Loucy (cell line): ENCODE measurements around the gene STIP1.

Source experiments
- H2AFZ ChIP-seq: fragments of 200-600 bp; sonication (generic); 2 replicates; pipeline ENCODE4 v1.6.0; 2016; ENCODE audit warnings: antibody characterized with exemption, mild to moderate bottlenecking, low read length, moderate library complexity
- H3F3A ChIP-seq: fragments of 200-600 bp; 2 replicates; pipeline ENCODE4 v1.6.0; 2016; ENCODE audit warnings: antibody characterized with exemption, low read depth, mild to moderate bottlenecking
- H3K27me3 ChIP-seq: fragments of 200-600 bp; sonication (generic); 2 replicates; pipeline ENCODE4 v1.6.1; 2014; ENCODE audit warnings: low read length, mild to moderate bottlenecking; ENCODE audit not compliant: insufficient read depth, poor library complexity, severe bottlenecking
- H3K36me3 ChIP-seq: fragments of 200-600 bp; sonication (generic); 2 replicates; pipeline ENCODE4 v1.6.1; 2016; ENCODE audit warnings: low read length; ENCODE audit not compliant: insufficient read depth
- H3K4me1 ChIP-seq: fragments of 200-600 bp; sonication (generic); 2 replicates; pipeline ENCODE4 v1.5.1; 2014; ENCODE audit warnings: low read length, mild to moderate bottlenecking; ENCODE audit not compliant: insufficient read depth, poor library complexity, severe bottlenecking
- H3K4me2 ChIP-seq: fragments of 200-600 bp; sonication (generic); 2 replicates; pipeline ENCODE4 v1.6.0; 2014; ENCODE audit warnings: antibody characterized with exemption, low read length, low read depth, mild to moderate bottlenecking; ENCODE audit not compliant: poor library complexity, severe bottlenecking
- H3K4me3 ChIP-seq: fragments of 200-600 bp; sonication (generic); 2 replicates; pipeline ENCODE4 v1.5.1; 2014; ENCODE audit warnings: low read length, mild to moderate bottlenecking, mixed read lengths; ENCODE audit not compliant: poor library complexity, severe bottlenecking
- H3K79me2 ChIP-seq: fragments of 200-600 bp; sonication (generic); 2 replicates; pipeline ENCODE4 v1.6.1; 2014; ENCODE audit warnings: low read length; ENCODE audit not compliant: insufficient read depth
- H3K9ac ChIP-seq: fragments of 200-600 bp; sonication (generic); 2 replicates; pipeline ENCODE4 v1.6.0; 2014; ENCODE audit warnings: mild to moderate bottlenecking, low read depth, low read length, moderate library complexity; ENCODE audit not compliant: poor library complexity, severe bottlenecking
- H3K9me2 ChIP-seq: fragments of 200-600 bp; sonication (generic); replicated peaks from 2 replicates; pipeline ENCODE4 v1.6.1; 2016; ENCODE audit warnings: low read depth, low read length, mixed read lengths
- H3K9me3 ChIP-seq: fragments of 200-600 bp; sonication (generic); 2 replicates; pipeline ENCODE4 v1.6.1; 2014; ENCODE audit warnings: mild to moderate bottlenecking, antibody characterized with exemption, low read length, low read depth; ENCODE audit not compliant: insufficient read depth
- H4K20me1 ChIP-seq: fragments of 200-600 bp; sonication (generic); 2 replicates; pipeline ENCODE4 v1.6.0; 2014; ENCODE audit warnings: antibody characterized with exemption, low read length, mild to moderate bottlenecking; ENCODE audit not compliant: insufficient read depth, poor library complexity, severe bottlenecking
- EZH2phosphoT487 ChIP-seq: fragments of 200-600 bp; IDR thresholded peaks from 2 replicates; pipeline ENCODE4 v1.6.1; 2018; ENCODE audit warnings: antibody characterized with exemption, mild to moderate bottlenecking, moderate library complexity, borderline replicate concordance
- TF ChIP-seq, protein P1 (sequence below): fragments of 200-600 bp; sonication (generic); conservative IDR thresholded peaks from 2 replicates; pipeline ENCODE4 v1.5.1; 2014; ENCODE audit warnings: mild to moderate bottlenecking, antibody characterized with exemption, low read length

STIP1 gene

DNA sequence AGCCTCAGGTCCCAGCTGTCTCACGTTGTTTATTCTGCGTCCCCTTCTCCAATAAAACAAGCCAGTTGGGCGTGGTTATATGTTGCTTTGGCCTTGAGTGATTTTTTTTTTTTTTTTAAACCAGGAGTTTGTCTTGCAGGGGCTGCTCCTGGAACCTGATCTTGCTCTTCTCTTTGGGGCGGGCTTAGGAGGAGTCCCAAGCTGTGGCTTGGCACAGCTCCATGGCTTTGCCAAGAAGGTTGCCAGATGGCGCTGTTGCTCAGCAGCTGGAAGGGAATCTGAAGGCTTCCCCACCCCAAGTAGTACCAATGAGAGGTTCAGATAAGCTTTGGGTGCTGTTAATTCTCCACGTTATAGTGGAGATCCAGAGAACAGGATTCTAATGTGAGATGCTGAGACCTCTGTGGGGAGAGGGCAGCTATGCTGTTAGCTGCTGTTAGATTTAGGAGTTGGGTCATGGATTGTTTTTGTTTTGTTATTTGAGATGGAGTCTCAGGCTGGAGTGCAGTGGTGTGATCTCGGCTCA lies 18.6 kb downstream of the STIP1 start:
- peaks cover 20% of the 10 kb centered on the region for H4K20me1 ChIP-seq
- no peak overlapping the region for H2AFZ ChIP-seq
- no peaks in the 10 kb centered on the region for H3K9me3 ChIP-seq
- no peaks in the 10 kb centered on the region for H3K9me2 ChIP-seq
- peaks cover 26% of the 10 kb centered on the region for H3K4me1 ChIP-seq
- H3K27me3 ChIP-seq = no peaks in the 10 kb centered on the region
- peaks cover 41% of the 10 kb centered on the region for H3K79me2 ChIP-seq
- no peak overlapping the region for H3K9ac ChIP-seq
- no peak overlapping the region for H3K4me3 ChIP-seq
- peaks cover 6% of the 10 kb centered on the region; the same call in 1 of the 2 replicates for H3F3A ChIP-seq
- H3K36me3 ChIP-seq = peaks cover 46% of the 10 kb centered on the region; the same call in 1 of the 2 replicates
- TF ChIP-seq EZH2phosphoT487 = no peak
- TF ChIP-seq, protein P1, sequence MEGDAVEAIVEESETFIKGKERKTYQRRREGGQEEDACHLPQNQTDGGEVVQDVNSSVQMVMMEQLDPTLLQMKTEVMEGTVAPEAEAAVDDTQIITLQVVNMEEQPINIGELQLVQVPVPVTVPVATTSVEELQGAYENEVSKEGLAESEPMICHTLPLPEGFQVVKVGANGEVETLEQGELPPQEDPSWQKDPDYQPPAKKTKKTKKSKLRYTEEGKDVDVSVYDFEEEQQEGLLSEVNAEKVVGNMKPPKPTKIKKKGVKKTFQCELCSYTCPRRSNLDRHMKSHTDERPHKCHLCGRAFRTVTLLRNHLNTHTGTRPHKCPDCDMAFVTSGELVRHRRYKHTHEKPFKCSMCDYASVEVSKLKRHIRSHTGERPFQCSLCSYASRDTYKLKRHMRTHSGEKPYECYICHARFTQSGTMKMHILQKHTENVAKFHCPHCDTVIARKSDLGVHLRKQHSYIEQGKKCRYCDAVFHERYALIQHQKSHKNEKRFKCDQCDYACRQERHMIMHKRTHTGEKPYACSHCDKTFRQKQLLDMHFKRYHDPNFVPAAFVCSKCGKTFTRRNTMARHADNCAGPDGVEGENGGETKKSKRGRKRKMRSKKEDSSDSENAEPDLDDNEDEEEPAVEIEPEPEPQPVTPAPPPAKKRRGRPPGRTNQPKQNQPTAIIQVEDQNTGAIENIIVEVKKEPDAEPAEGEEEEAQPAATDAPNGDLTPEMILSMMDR = peak; percentile 90
- no peak overlapping the region for H3K4me2 ChIP-seq

DNA sequence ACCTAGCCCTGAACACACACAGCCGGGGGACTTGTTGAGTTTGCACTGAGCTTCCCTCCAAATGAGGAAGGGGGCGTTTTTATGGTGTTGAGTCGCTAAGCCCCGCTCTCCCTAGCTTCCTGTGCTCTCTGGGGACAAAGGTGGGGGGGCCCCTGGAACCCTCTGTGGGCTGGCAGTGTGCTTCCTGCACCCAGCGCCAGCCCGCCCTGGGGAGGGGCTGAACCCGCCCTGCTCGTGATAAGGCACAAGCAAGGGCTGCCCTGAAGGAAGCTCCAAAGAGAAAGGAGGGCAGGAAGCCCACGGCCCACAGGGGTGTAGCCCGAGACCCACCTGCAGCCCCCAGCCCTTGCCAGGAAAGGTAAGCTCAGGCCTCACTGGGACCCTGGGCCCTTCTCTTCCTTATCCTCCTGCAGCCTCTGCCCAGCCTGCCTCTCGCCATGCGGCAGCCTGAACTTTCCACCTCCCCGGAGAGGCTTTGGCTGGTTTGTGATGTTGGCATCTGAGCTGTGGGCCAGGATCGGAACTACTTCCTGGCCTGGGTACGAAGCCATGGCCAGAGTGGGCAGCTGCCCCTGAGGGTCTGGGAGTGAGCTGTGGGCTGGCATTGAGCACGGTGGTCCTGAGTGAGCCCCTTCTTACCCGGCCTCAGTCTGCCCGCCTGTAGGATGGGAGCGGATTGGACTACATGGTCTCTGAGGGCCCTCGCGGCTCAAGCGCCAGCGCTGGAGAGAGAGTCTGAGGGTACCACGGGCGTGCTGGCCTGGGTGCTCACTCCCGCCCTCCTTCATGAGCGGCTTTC lies 20.7 kb downstream of the STIP1 start, which contains the start of gene FERMT3:
TSS of gene FERMT3 (plus strand) at position 265 of the 799 bp plus-strand sequence. CDS start 644 bp downstream, outside the sequence.
- H3F3A ChIP-seq = peaks cover 6% of the 10 kb centered on the region; the same call in 1 of the 2 replicates
- H3K4me3 ChIP-seq = peak within 1 kb of the TSS; percentile 96
- H4K20me1 ChIP-seq = peaks cover 25% of the 10 kb centered on the region
- peak within 1 kb of the TSS; percentile 92 for H3K4me2 ChIP-seq
- peaks cover 26% of the 10 kb centered on the region for H3K4me1 ChIP-seq
- peak within 1 kb of the TSS; percentile 99 for H3K9ac ChIP-seq
- H2AFZ ChIP-seq = peak within 1 kb of the TSS; percentile 53
- H3K36me3 ChIP-seq = peaks cover 27% of the 10 kb centered on the region; the same call in 1 of the 2 replicates
- no peaks in the 10 kb centered on the region for H3K27me3 ChIP-seq
- no peaks in the 10 kb centered on the region for H3K9me2 ChIP-seq
- H3K79me2 ChIP-seq = peaks cover 38% of the 10 kb centered on the region
- no peak for TF ChIP-seq EZH2phosphoT487
- TF ChIP-seq, protein P1 = peak; percentile 23
- no peaks in the 10 kb centered on the region for H3K9me3 ChIP-seq

DNA sequence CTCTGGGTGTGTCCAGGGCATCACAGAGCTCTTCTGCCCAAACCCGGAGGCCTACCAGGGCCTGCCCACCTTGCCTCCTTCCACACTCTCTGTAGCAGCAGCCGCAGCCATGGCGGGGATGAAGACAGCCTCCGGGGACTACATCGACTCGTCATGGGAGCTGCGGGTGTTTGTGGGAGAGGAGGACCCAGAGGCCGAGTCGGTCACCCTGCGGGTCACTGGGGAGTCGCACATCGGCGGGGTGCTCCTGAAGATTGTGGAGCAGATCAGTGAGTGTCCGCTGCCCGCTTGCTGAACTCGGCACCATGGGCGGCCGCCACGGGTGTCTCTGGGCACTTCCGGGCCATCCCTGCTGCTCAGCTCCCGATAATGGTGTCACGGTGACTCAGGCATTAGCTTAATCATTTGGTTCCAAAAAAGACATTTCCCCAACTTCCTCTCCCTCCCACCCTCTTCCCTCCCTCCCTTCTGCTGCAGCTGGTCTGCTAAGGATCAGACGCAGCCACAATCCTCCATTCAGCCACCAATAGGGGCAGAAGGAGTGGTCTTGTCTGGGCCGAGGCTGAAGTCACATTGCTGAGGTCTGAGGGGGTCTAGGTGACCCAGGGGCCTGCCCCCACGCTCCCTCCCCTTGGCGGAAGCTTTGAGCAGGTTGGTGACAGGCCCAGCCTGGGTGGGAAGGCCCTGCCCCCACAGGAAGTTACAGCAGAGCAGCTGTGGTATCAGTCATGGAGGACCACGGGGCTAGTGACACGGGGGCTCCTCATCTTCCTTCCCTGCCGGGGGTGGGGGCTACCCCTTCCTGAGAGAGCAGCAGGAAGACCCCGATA lies 21.5 kb downstream of the STIP1 start:
- peak overlapping the region; percentile 53 for H2AFZ ChIP-seq
- H3K27me3 ChIP-seq = no peaks in the 10 kb centered on the region
- H3K4me2 ChIP-seq = peak overlapping the region; percentile 92
- H4K20me1 ChIP-seq = peaks cover 19% of the 10 kb centered on the region
- H3K36me3 ChIP-seq = peaks cover 29% of the 10 kb centered on the region; the same call in 1 of the 2 replicates
- H3K4me1 ChIP-seq = peaks cover 26% of the 10 kb centered on the region
- peaks cover 6% of the 10 kb centered on the region; the same call in 1 of the 2 replicates for H3F3A ChIP-seq
- TF ChIP-seq EZH2phosphoT487 = no peak
- TF ChIP-seq, protein P1 = no peak
- H3K9me3 ChIP-seq = no peaks in the 10 kb centered on the region
- no peaks in the 10 kb centered on the region for H3K9me2 ChIP-seq
- H3K4me3 ChIP-seq = peak overlapping the region; percentile 96
- H3K79me2 ChIP-seq = peaks cover 38% of the 10 kb centered on the region
- H3K9ac ChIP-seq = peak overlapping the region; percentile 99
